Trophoblast cell (in vitro differentiated cells and primary cell): Measurements from ENCODE around the gene PCNX3.
"Not testable (repeated sequence)": the region's sequence is repeated elsewhere in the genome, so short reads cannot be mapped to it uniquely, and the experiment has no call there.

Experiments
- DNase-seq, 2 donors: peaks; one replicate each; pipeline ENCODE4 v3.0.0-alpha.2; 2016
- H2AFZ ChIP-seq: 2 replicates; pipeline ENCODE4 v1.6.1; 2013; ENCODE audit warnings: low read length, moderate library complexity, mild to moderate bottlenecking; ENCODE audit not compliant: insufficient read depth, poor library complexity
- H2AK5ac ChIP-seq: 2 replicates; pipeline ENCODE4 v1.6.1; 2013; ENCODE audit warnings: mild to moderate bottlenecking, low read length
- H2BK120ac ChIP-seq: 2 replicates; pipeline ENCODE4 v1.6.1; 2013; ENCODE audit warnings: low read length, mild to moderate bottlenecking, moderate library complexity; ENCODE audit not compliant: insufficient read depth, poor library complexity
- H2BK12ac ChIP-seq: 2 replicates; pipeline ENCODE4 v1.6.1; 2013; ENCODE audit warnings: mild to moderate bottlenecking, low read length, moderate library complexity
- H2BK5ac ChIP-seq: 2 replicates; pipeline ENCODE4 v1.6.1; 2013; ENCODE audit warnings: low read length, low read depth, moderate library complexity, mild to moderate bottlenecking; ENCODE audit not compliant: poor library complexity
- H3K14ac ChIP-seq: 2 replicates; pipeline ENCODE4 v1.6.1; 2013; ENCODE audit warnings: mild to moderate bottlenecking, low read length
- H3K18ac ChIP-seq: 2 replicates; pipeline ENCODE4 v1.6.1; 2013; ENCODE audit warnings: mild to moderate bottlenecking, low read length
- H3K23ac ChIP-seq: 2 replicates; pipeline ENCODE4 v1.6.1; 2013; ENCODE audit warnings: low read length
- H3K27ac ChIP-seq: 2 replicates; pipeline ENCODE4 v1.5.1; 2013; ENCODE audit warnings: low read depth, mild to moderate bottlenecking, inconsistent platforms, low read length, moderate library complexity
- H3K27me3 ChIP-seq: 2 replicates; pipeline ENCODE4 v1.6.1; 2013; ENCODE audit warnings: inconsistent platforms, mild to moderate bottlenecking, low read length, moderate library complexity; ENCODE audit not compliant: insufficient read depth
- H3K36me3 ChIP-seq, 2 experiments: 1 replicate in 1 of 2; 2 replicates in 1 of 2; pipeline ENCODE4 v1.6.1; 2013; ENCODE audit warnings: low read length in 2 of 2, mild to moderate bottlenecking in 2 of 2, moderate library complexity in 1 of 2; ENCODE audit not compliant: insufficient read depth in 2 of 2, control insufficient read depth in 1 of 2
- H3K4ac ChIP-seq: 2 replicates; pipeline ENCODE4 v1.6.1; 2013; ENCODE audit warnings: low read depth, mild to moderate bottlenecking, low read length, moderate library complexity
- H3K4me1 ChIP-seq, 2 experiments: 1 replicate in 1 of 2; 2 replicates in 1 of 2; pipeline ENCODE4 v1.6.1; 2013; ENCODE audit warnings: low read length in 2 of 2, mild to moderate bottlenecking in 2 of 2, moderate library complexity in 1 of 2; ENCODE audit not compliant: insufficient read depth in 2 of 2, control insufficient read depth in 1 of 2
- H3K4me2 ChIP-seq: 2 replicates; pipeline ENCODE4 v1.6.1; 2013; ENCODE audit warnings: inconsistent platforms, mild to moderate bottlenecking, low read length, moderate library complexity
- H3K4me3 ChIP-seq: 2 replicates; pipeline ENCODE4 v1.5.1; 2013; ENCODE audit warnings: mild to moderate bottlenecking, low read depth, low read length, inconsistent platforms
- H3K79me1 ChIP-seq: one replicate; pipeline ENCODE4 v1.6.1; 2013; ENCODE audit warnings: low read length
- H3K79me2 ChIP-seq: 2 replicates; pipeline ENCODE4 v1.6.1; 2013; ENCODE audit warnings: low read length, mild to moderate bottlenecking; ENCODE audit not compliant: control insufficient read depth, insufficient read depth, poor library complexity
- H3K9ac ChIP-seq: 2 replicates; pipeline ENCODE4 v1.6.1; 2013; ENCODE audit warnings: mild to moderate bottlenecking, low read length
- H3K9me3 ChIP-seq: 2 replicates; pipeline ENCODE4 v1.6.1; 2013; ENCODE audit warnings: low read depth, mild to moderate bottlenecking, control low read depth, inconsistent platforms, low read length; ENCODE audit not compliant: insufficient read depth
- H4K12ac ChIP-seq: 2 replicates; pipeline ENCODE4 v1.6.1; 2013; ENCODE audit warnings: low read depth, mild to moderate bottlenecking, low read length, moderate library complexity
- H4K8ac ChIP-seq: 2 replicates; pipeline ENCODE4 v1.6.1; 2013; ENCODE audit warnings: low read depth, mild to moderate bottlenecking, low read length, moderate library complexity
- H4K91ac ChIP-seq: one replicate; pipeline ENCODE4 v1.6.1; 2013; ENCODE audit warnings: low read depth, mild to moderate bottlenecking, low read length, moderate library complexity
- WGBS: extraction: QIAGEN DNeasy Blood & Tissue Kit; methylation state at CpG from one replicate; pipeline ENCODE4 v1.1.7; 2013; ENCODE audit warnings: missing lambda C conversion rate; ENCODE audit not compliant: insufficient read length, insufficient coverage; ENCODE audit errors: extremely low coverage; 5-methylcytosine and 5-hydroxymethylcytosine counted together

The PCNX3 gene

GRCh38 chr11:65672180-65672860 is 56.7 kb downstream of the PCNX3 start:
- H3K18ac ChIP-seq, result no peak overlapping the region
- H3K14ac ChIP-seq, result no peak overlapping the region
- H3K27ac ChIP-seq, result no peak overlapping the region
- no peaks in the 10 kb centered on the region for H3K79me1 ChIP-seq
- H3K9me3 ChIP-seq, result no peaks in the 10 kb centered on the region
- H4K8ac ChIP-seq, result no peak overlapping the region
- no peak overlapping the region for H2BK5ac ChIP-seq
- no peak for DNase-seq
- no peaks in the 10 kb centered on the region for H3K36me3 ChIP-seq
- H2BK12ac ChIP-seq, result no peak overlapping the region
- no peaks in the 10 kb centered on the region for H3K4me1 ChIP-seq
- no peak overlapping the region for H3K4me2 ChIP-seq
- no peak overlapping the region for H3K23ac ChIP-seq
- no peak overlapping the region for H2AFZ ChIP-seq
- no peaks in the 10 kb centered on the region for H3K79me2 ChIP-seq
- no peak overlapping the region for H2AK5ac ChIP-seq
- H3K27me3 ChIP-seq, result no peaks in the 10 kb centered on the region
- no peak overlapping the region for H3K9ac ChIP-seq
- H2BK120ac ChIP-seq, result no peak overlapping the region
- no peak overlapping the region for H3K4me3 ChIP-seq
- H3K4ac ChIP-seq, result no peak overlapping the region
- H4K91ac ChIP-seq, result no peak overlapping the region
- H4K12ac ChIP-seq, result no peak overlapping the region

- Histone ChIP-seq H4K8ac (no peak overlapping the region), H2BK120ac (no peak overlapping the region), H3K4me3 (no peak overlapping the region), H3K27me3 (no peaks in the 10 kb centered on the region), H3K9me3 (no peaks in the 10 kb centered on the region), H3K14ac (no peak overlapping the region), H3K18ac (no peak overlapping the region), H3K4me1 (no peaks in the 10 kb centered on the region), H2AK5ac (no peak overlapping the region), H3K27ac (no peak overlapping the region), H3K4ac (no peak overlapping the region), H3K79me2 (no peaks in the 10 kb centered on the region), H2AFZ (no peak overlapping the region), H3K79me1 (no peaks in the 10 kb centered on the region), H2BK12ac (no peak overlapping the region), H3K4me2 (no peak overlapping the region), H4K91ac (no peak overlapping the region), H3K23ac (no peak overlapping the region), H3K9ac (no peak overlapping the region), H2BK5ac (no peak overlapping the region), H4K12ac (no peak overlapping the region), H3K36me3 (no peaks in the 10 kb centered on the region)
- no peak for DNase-seq
- no CpG with 5 or more reads among the region's 2 CpGs for whole genome bisulfite sequencing
Measured at GRCh38 chr11:65672982-65673381, 57.4 kb downstream of the PCNX3 start.

- no peaks in the 10 kb centered on the region for H3K4me1 ChIP-seq
Measured at GRCh38 chr11:65680192-65680743, 64.7 kb downstream of the PCNX3 start.

GRCh38 chr11:65683480-65683879 is 67.9 kb downstream of the PCNX3 start:
- not testable (repeated sequence) for H3K79me2 ChIP-seq, H3K4me3 ChIP-seq, H3K4ac ChIP-seq, H2AK5ac ChIP-seq, H2BK12ac ChIP-seq, H3K79me1 ChIP-seq, H3K27me3 ChIP-seq, H3K9ac ChIP-seq, H3K4me1 ChIP-seq, H2AFZ ChIP-seq, DNase-seq, H4K8ac ChIP-seq, H2BK5ac ChIP-seq, H3K23ac ChIP-seq, H3K14ac ChIP-seq, H2BK120ac ChIP-seq, H3K4me2 ChIP-seq, H3K9me3 ChIP-seq, H3K36me3 ChIP-seq, H4K91ac ChIP-seq, H3K18ac ChIP-seq, H3K27ac ChIP-seq, H4K12ac ChIP-seq
- WGBS, result no CpG with 5 or more reads among the region's 6 CpGs

More at GRCh38 chr11:65680192-65680743, 64.7 kb downstream of the PCNX3 start:
- Histone ChIP-seq H4K12ac (no peak overlapping the region), H2BK12ac (no peak overlapping the region), H2AK5ac (no peak overlapping the region), H2BK5ac (no peak overlapping the region), H3K9me3 (no peaks in the 10 kb centered on the region), H3K14ac (no peak overlapping the region), H2AFZ (no peak overlapping the region), H3K23ac (no peak overlapping the region), H4K91ac (no peak overlapping the region), H3K4me3 (no peak overlapping the region), H3K79me1 (no peaks in the 10 kb centered on the region), H3K4me2 (no peak overlapping the region), H4K8ac (no peak overlapping the region), H3K27me3 (no peaks in the 10 kb centered on the region), H3K18ac (no peak overlapping the region), H3K9ac (no peak overlapping the region), H3K4ac (no peak overlapping the region), H3K79me2 (no peaks in the 10 kb centered on the region), H3K27ac (no peak overlapping the region), H3K36me3 (no peaks in the 10 kb centered on the region), H2BK120ac (no peak overlapping the region)
- no CpG with 5 or more reads among the region's 5 CpGs for WGBS
- no peak for DNase-seq
